Purkinje cell (primary cell): ENCODE results near the gene LRRC31. TPM values are rescaled to one million over a fixed set of nuclear protein-coding genes. Genes with fewer than 3 reads are reported as not detected.

Experiments
- polyA plus RNA-seq: library from polyadenylated mRNA; unstranded; fragments of >200 nt; fragmentation: Nextera tagmentation; gene quantifications from 2 replicates; pipeline ENCODE4 v1.2.1, GENCODE V29; 2014

Gene LRRC31
- 0.98 and 1.9 TPM in 2 replicates for polyA plus RNA-seq

DNA sequence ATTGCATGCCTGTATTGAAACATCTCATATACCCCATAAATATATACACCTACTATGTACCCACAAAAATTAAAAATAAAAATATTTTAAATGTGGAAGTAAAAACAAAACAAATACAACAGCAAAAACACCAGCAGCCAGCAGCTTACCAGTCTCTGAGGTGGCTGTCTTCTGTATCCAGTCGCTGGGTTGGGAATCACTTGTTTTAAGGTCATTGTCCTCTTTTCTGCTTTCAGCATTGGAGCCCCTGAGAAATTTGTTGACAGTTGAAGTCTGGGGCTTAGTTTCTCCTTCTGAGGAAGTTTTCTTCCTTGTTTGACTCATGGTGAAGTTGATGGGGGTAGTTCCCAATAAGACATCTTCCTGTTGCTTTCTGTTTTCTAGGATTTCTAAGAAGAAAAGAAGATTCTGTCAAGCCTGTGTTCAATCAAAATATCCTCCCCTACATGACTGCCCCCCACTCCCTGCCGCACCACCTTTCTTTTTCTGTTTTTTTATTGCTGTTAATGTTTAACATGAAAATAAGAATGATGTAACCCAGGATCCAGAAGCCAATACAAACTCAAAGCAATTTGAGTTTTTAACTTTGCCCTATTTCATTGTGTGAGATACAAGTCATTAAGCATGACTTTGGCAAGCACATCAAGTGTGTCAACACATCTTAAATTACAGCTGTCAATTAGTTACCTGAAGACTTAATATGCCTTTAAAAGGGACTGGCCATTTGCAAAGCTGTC lies at the start of gene LRRC31:
Gene LRRC31, minus strand, starts transcription at position 452 of the 737 bp plus-strand sequence. Its CDS starts 128 bp downstream, at position 324.

DNA sequence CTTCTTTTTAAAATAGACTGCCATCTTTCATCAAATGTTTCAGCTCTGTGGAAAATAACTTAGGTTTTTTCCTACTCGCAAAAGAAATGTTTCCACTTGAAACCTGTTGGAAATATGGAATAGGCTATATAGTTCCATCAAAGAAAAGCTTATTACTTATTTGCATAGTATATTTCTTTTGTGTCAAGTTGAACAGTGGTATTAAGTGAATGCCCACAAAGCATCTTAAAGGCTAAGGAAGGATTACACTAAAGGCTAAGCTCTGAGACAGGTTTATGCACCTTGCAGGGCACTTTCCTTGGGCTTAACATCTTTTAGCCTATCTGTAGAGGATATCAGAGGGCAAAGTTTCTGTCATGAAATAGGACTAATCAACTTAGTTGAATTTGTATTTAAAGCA lies 41.5 kb upstream of the LRRC31 start, which contains the start of gene SAMD7:
Gene SAMD7, plus strand, starts transcription at position 301 of the 400 bp plus-strand sequence. CDS start 7,927 bp downstream, outside the sequence.

DNA sequence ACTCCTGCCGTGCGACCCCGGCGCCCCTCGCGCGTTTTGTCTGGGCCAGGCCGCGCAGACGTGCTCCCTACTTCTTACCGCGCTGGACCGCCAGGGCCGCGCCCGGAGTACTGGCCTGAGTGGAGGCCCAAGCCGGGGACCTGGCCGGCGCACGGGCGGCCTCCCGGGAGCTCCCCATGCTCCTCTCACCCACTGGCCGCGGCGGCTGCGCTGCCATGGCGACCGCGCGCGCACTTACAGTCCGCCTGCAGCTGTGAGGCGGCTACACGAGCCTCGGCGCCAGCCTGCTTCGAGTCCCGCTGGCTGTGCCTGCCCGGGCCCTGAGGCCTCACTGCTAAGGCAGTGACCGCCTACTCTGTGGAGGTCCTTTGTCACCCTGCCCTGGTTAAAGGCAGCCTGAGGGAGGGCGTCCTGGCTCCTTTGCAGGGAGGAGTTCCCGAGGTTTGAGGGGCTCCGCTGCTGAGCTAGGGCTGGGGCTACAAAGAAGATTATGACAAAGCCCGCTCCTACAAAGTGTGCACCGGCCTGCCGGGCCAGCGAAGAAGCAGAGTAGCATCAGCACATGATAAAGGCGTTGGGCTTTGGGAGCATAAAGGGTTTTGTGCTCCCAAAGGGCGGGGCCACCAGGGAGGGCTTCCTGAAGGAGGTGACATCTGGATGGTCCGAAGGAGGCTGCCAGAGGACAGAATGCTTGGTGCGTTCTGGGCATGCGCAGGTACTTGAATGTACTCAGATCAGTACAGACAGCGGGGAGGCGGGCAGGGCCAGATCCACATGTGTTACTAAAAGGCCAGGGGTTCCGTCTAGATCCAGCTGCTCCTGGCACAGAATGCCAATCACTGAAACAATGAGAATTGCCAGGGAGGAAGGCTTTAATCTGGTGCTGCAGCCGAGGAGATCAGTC lies 57.2 kb downstream of the LRRC31 start, which contains the start of the genes LRRC34 and LRRIQ4:
Gene LRRC34, minus strand, starts transcription at position 573 of the 904 bp plus-strand sequence. Its CDS starts 356 bp downstream, at position 217.
Gene LRRIQ4, plus strand, starts transcription at position 539 of the 904 bp plus-strand sequence. CDS start 9,052 bp downstream, outside the sequence.

Other genes starting within 250 kb of the LRRC31 start
- 1.0 and 2.0 TPM in 2 replicates for gene MECOM, start 206.2 kb downstream of the LRRC31 start, polyA plus RNA-seq
- gene TERC, start 104.9 kb downstream of the LRRC31 start, polyA plus RNA-seq = not detected in 2 replicates
- 1.5 TPM in 2 replicates for gene ACTRT3, start 100.4 kb downstream of the LRRC31 start, polyA plus RNA-seq
- gene MYNN, start 96.5 kb downstream of the LRRC31 start, polyA plus RNA-seq = 11.6 and 17.1 TPM in 2 replicates
- gene LRRIQ4, start 57.1 kb downstream of the LRRC31 start, polyA plus RNA-seq = not detected in 2 replicates
- 17.1 and 21.0 TPM in 2 replicates for gene LRRC34, start 57.0 kb downstream of the LRRC31 start, polyA plus RNA-seq
- not detected in 2 replicates for gene SAMD7, start 41.6 kb upstream of the LRRC31 start, polyA plus RNA-seq
- 1,819 and 2,113 TPM in 2 replicates for gene SEC62, start 96.9 kb upstream of the LRRC31 start, polyA plus RNA-seq
- gene GPR160, start 168.1 kb upstream of the LRRC31 start, polyA plus RNA-seq = 0.16 and 1.3 TPM in 2 replicates